H1 (cell line): ENCODE measurements around the gene DERL2. TPM values are rescaled to one million over a fixed set of nuclear protein-coding genes. Genes with fewer than 3 reads are reported as not detected.

Experiments
- CTCF ChIA-PET: fragments of 300-600 bp; sonication (Branson Sonifier 250); formaldehyde crosslinking; loops from one replicate; lab custom pipeline; 2021; ENCODE audit not compliant: partially characterized antibody; lab: Charles Lee
- POLR2A ChIA-PET: fragments of 300-600 bp; sonication (Branson Sonifier 250); formaldehyde crosslinking; loops from one replicate; lab custom pipeline; 2021; ENCODE audit warnings: inconsistent platforms; ENCODE audit not compliant: partially characterized antibody; lab: Charles Lee
- DNase-seq, 2 experiments: peaks; one replicate each; pipeline versions ENCODE4 v3.0.0 to v3.0.0-alpha.2; 2010 to 2022; ENCODE audit warnings: low spot score in 2 of 2, low read depth in 1 of 2, mixed read lengths in 1 of 2
- FAIRE-seq: peaks from 2 replicates; lab custom pipeline; 2011; peaks lifted over from hg19 to GRCh38; lab: Jason Lieb, UNC
- H2AFZ ChIP-seq: 2 replicates; pipeline ENCODE4 v1.8.1; 2012; ENCODE audit warnings: low read length, inconsistent platforms
- H2AK5ac ChIP-seq: 2 replicates; pipeline ENCODE4 v1.6.1; 2013; ENCODE audit warnings: low read depth, low read length
- H2BK120ac ChIP-seq: replicated peaks from 2 replicates; pipeline ENCODE3; 2013; ENCODE audit warnings: low read depth, low read length, inconsistent platforms
- H2BK12ac ChIP-seq: 2 replicates; pipeline ENCODE4 v1.6.1; 2013; ENCODE audit warnings: low read depth, low read length
- H2BK15ac ChIP-seq: 2 replicates; pipeline ENCODE4 v1.6.1; 2013; ENCODE audit warnings: low read length
- H2BK20ac ChIP-seq: 2 replicates; pipeline ENCODE4 v1.6.1; 2013; ENCODE audit warnings: low read length
- H2BK5ac ChIP-seq: 2 replicates; pipeline ENCODE4 v1.6.1; 2013; ENCODE audit warnings: low read depth, low read length
- H3K14ac ChIP-seq: 2 replicates; pipeline ENCODE4 v1.6.1; 2013; ENCODE audit warnings: inconsistent platforms; ENCODE audit not compliant: insufficient read length
- H3K18ac ChIP-seq: 2 replicates; pipeline ENCODE4 v1.6.1; 2013; ENCODE audit warnings: low read length; ENCODE audit errors: extremely low read depth
- H3K23ac ChIP-seq: 2 replicates; pipeline ENCODE4 v1.6.1; 2013; ENCODE audit warnings: inconsistent platforms; ENCODE audit not compliant: insufficient read length
- H3K23me2 ChIP-seq: 2 replicates; pipeline ENCODE4 v1.6.1; 2013; ENCODE audit warnings: low read depth, low read length
- H3K27ac ChIP-seq: 2 replicates; pipeline ENCODE4 v1.6.1; 2011; ENCODE audit warnings: low read depth, low read length, inconsistent platforms
- H3K27me3 ChIP-seq, 4 experiments: replicated peaks in 1 of 4; 1 replicate in 1 of 4; 2 replicates in 3 of 4; pipeline versions ENCODE4 v1.6.1 to v1.8.1; 2011 to 2013; ENCODE audit warnings: low read length in 3 of 4, mild to moderate bottlenecking in 3 of 4, inconsistent platforms in 2 of 4, mixed read lengths in 2 of 4, moderate library complexity in 1 of 4; ENCODE audit not compliant: control insufficient read depth in 3 of 4, insufficient read depth in 3 of 4; ENCODE audit errors: extremely low read depth in 1 of 4
- H3K36me3 ChIP-seq, 4 experiments: 2 replicates each; pipeline versions ENCODE4 v1.6.1 to v1.8.1; 2011 to 2013; ENCODE audit warnings: mild to moderate bottlenecking in 4 of 4, low read length in 3 of 4, moderate library complexity in 2 of 4, control low read depth in 1 of 4, inconsistent platforms in 1 of 4; ENCODE audit not compliant: insufficient read depth in 4 of 4, control insufficient read depth in 2 of 4
- H3K4ac ChIP-seq: replicated peaks from 2 replicates; pipeline ENCODE3; 2013; ENCODE audit warnings: low read length, low read depth, mixed read lengths, inconsistent platforms; ENCODE audit not compliant: insufficient read length
- H3K4me1 ChIP-seq, 4 experiments: replicated peaks in 1 of 4; 1 replicate in 1 of 4; 2 replicates in 3 of 4; pipeline versions ENCODE4 v1.6.1 to v1.8.1; 2011 to 2013; ENCODE audit warnings: low read length in 3 of 4, inconsistent platforms in 2 of 4, mixed read lengths in 1 of 4; ENCODE audit not compliant: insufficient read depth in 4 of 4, control insufficient read depth in 3 of 4
- H3K4me2 ChIP-seq, 2 experiments: 2 replicates each; pipeline versions ENCODE4 v1.6.1 to v1.8.1; 2011 to 2013; ENCODE audit warnings: low read depth in 2 of 2, low read length in 2 of 2, control low read depth in 1 of 2, inconsistent platforms in 1 of 2, mild to moderate bottlenecking in 1 of 2; ENCODE audit not compliant: insufficient read depth in 1 of 2
- H3K4me3 ChIP-seq, 4 experiments: fragments of 200-600, 300-600 bp in 1 of 4; sonication (generic), shearing (Covaris generic), sonication (Bioruptor Twin) in 1 of 4; 2 replicates each; pipeline versions ENCODE4 v1.5.1 to v1.8.1; 2011 to 2016; ENCODE audit warnings: low read length in 4 of 4, low read depth in 3 of 4, control low read depth in 2 of 4, inconsistent platforms in 2 of 4, mild to moderate bottlenecking in 2 of 4, mixed read lengths in 1 of 4, moderate library complexity in 1 of 4; ENCODE audit not compliant: insufficient read depth in 2 of 4; ENCODE audit errors: extremely low read depth in 1 of 4
- H3K56ac ChIP-seq: replicated peaks from 2 replicates; pipeline ENCODE3; 2013; ENCODE audit warnings: low read depth, mild to moderate bottlenecking, mixed read lengths, low read length, inconsistent platforms; ENCODE audit not compliant: insufficient read length
- H3K79me1 ChIP-seq: 2 replicates; pipeline ENCODE4 v1.6.1; 2013; ENCODE audit warnings: low read depth, low read length, control low read depth
- H3K79me2 ChIP-seq, 2 experiments: 2 replicates each; pipeline versions ENCODE4 v1.6.1 to v1.8.1; 2012 to 2013; ENCODE audit warnings: low read length in 2 of 2, mild to moderate bottlenecking in 2 of 2, inconsistent platforms in 1 of 2; ENCODE audit not compliant: insufficient read depth in 2 of 2, control insufficient read depth in 1 of 2
- H3K9ac ChIP-seq, 4 experiments: replicated peaks in 1 of 4; 1 replicate in 1 of 4; 2 replicates in 3 of 4; pipeline versions ENCODE4 v1.6.1 to v1.8.1; 2011 to 2013; ENCODE audit warnings: low read depth in 3 of 4, low read length in 3 of 4, control low read depth in 2 of 4, mild to moderate bottlenecking in 2 of 4, moderate library complexity in 2 of 4, inconsistent platforms in 1 of 4; ENCODE audit errors: extremely low read depth in 1 of 4
- H3K9me3 ChIP-seq, 2 experiments: 2 replicates each; pipeline versions ENCODE4 v1.6.1 to v1.8.1; 2012 to 2013; ENCODE audit warnings: mild to moderate bottlenecking in 2 of 2, moderate library complexity in 2 of 2, control low read depth in 1 of 2, inconsistent platforms in 1 of 2, low read depth in 1 of 2, low read length in 1 of 2, mixed read lengths in 1 of 2; ENCODE audit not compliant: insufficient read depth in 2 of 2
- H4K20me1 ChIP-seq, 2 experiments: replicated peaks in 1 of 2; 2 replicates each; pipeline versions ENCODE3 to v1.8.1; 2011 to 2013; ENCODE audit warnings: inconsistent platforms in 2 of 2, low read length in 2 of 2, mild to moderate bottlenecking in 1 of 2; ENCODE audit not compliant: insufficient read depth in 2 of 2, control insufficient read depth in 1 of 2
- H4K5ac ChIP-seq: 2 replicates; pipeline ENCODE4 v1.6.1; 2013; ENCODE audit warnings: low read length, low read depth, mixed read lengths, inconsistent platforms; ENCODE audit not compliant: insufficient read length
- H4K8ac ChIP-seq: 2 replicates; pipeline ENCODE4 v1.8.0; 2013; ENCODE audit warnings: mild to moderate bottlenecking, moderate library complexity, low read length, inconsistent platforms; ENCODE audit not compliant: insufficient read depth; ENCODE audit errors: extremely low read depth
- H4K91ac ChIP-seq: replicated peaks from 2 replicates; pipeline ENCODE3; 2013; ENCODE audit warnings: low read length, mixed read lengths, inconsistent platforms; ENCODE audit not compliant: insufficient read length
- BCL11A ChIP-seq, 2 experiments: IDR thresholded peaks; one replicate each; pipeline ENCODE4 v1.6.1; 2011; ENCODE audit warnings: low read depth in 2 of 2, low read length in 2 of 2, mild to moderate bottlenecking in 2 of 2
- CBX5 ChIP-seq: fragments of 300-800, 300-1000 bp; sonication (generic); IDR thresholded peaks from 2 replicates; pipeline ENCODE4 v1.7.1; 2016; ENCODE audit warnings: antibody characterized with exemption, low read length, low read depth
- EP300 ChIP-seq, 2 experiments: IDR thresholded peaks; 1 replicate in 1 of 2; 2 replicates in 1 of 2; pipeline ENCODE4 v1.6.1; 2011 to 2012; ENCODE audit warnings: low read depth in 2 of 2, low read length in 2 of 2, mild to moderate bottlenecking in 2 of 2, borderline replicate concordance in 1 of 2, inconsistent platforms in 1 of 2, moderate library complexity in 1 of 2
- FOSL1 ChIP-seq: IDR thresholded peaks from 2 replicates; pipeline ENCODE4 v1.6.1; 2011; ENCODE audit warnings: mild to moderate bottlenecking, low read depth, low read length, moderate library complexity; ENCODE audit not compliant: insufficient read depth
- JUND ChIP-seq: IDR thresholded peaks from 2 replicates; pipeline ENCODE4 v1.6.1; 2011; ENCODE audit warnings: mild to moderate bottlenecking, improper control_type of control experiment, low read length
- POLR2AphosphoS5 ChIP-seq: IDR thresholded peaks from 2 replicates; pipeline ENCODE4 v1.6.1; 2011; ENCODE audit warnings: low read depth, low read length
- RFX5 ChIP-seq: IDR thresholded peaks from 2 replicates; pipeline ENCODE4 v1.6.1; 2011; ENCODE audit warnings: low read depth, low read length, improper control_type of control experiment, borderline replicate concordance
- SP4 ChIP-seq: IDR thresholded peaks from 2 replicates; pipeline ENCODE4 v1.6.1; 2012; ENCODE audit warnings: low read length, inconsistent platforms
- TAF1 ChIP-seq: IDR thresholded peaks from 2 replicates; pipeline ENCODE4 v1.6.1; 2011; ENCODE audit warnings: mild to moderate bottlenecking, low read depth, low read length
- WGBS, 2 experiments: shearing (Covaris generic) in 1 of 2; methylation state at CpG; one replicate each; pipeline versions ENCODE4 v1.1.6 to v1.1.7; 2013 to 2015; ENCODE audit warnings: low lambda C conversion rate in 2 of 2, mixed read lengths in 2 of 2, inconsistent platforms in 1 of 2, low coverage in 1 of 2, missing lambda C conversion rate in 1 of 2; ENCODE audit not compliant: insufficient replicate concordance in 2 of 2, insufficient coverage in 1 of 2, insufficient read length in 1 of 2; ENCODE audit errors: extremely low coverage in 1 of 2, missing lambda C conversion rate in 1 of 2; 5-methylcytosine and 5-hydroxymethylcytosine counted together
- polyA plus RNA-seq, 7 experiments: library from polyadenylated mRNA; depleted of rRNA in 3 of 7; stranded (reverse) in 5 of 7; unstranded in 2 of 7; fragments of >200 nt in 5 of 7; fragments of 200-250 nt in 2 of 7; gene quantifications; 1 replicate in 5 of 7; 2 replicates in 1 of 7; 4 replicates in 1 of 7; pipeline versions ENCODE4 v1.2.1 to v1.2.3, GENCODE V29; 2011 to 2013; ENCODE audit warnings: missing spikeins in 2 of 7, mixed read lengths in 2 of 7
- total RNA-seq: library from RNA; stranded (reverse); fragmentation: NEBNext Ultra II Directional; extraction: Animal tissue kit (Norgen Biotek cat#: 25700); gene quantifications from 2 replicates; pipeline ENCODE4 v1.2.1, GENCODE V29; 2021

Gene DERL2
- total and polyA plus RNA-seq, 2 of the 8 experiments (the other 6 are each of a cell fraction or from before 2014, with no cell fraction given), result 55.3 to 58.4 TPM

- Histone ChIP-seq H2BK12ac (peak overlapping the region; percentile 30; the same call in 1 of the 2 replicates), H2AFZ (no peak overlapping the region; the same call in 1 of the 2 replicates), H4K91ac (no peak overlapping the region), H3K36me3 (peaks cover 0 to 7% (median 4%) of the 10 kb centered on the region in 4 experiments; a peak in 4 of 8 replicates), H2BK120ac (no peak overlapping the region), H3K9ac (peak overlapping the region; percentile 86 to 95 (median 90)), H3K27me3 (no peaks in the 10 kb centered on the region), H3K23ac (no peak overlapping the region), H3K4me1 (peaks cover 0 to 9% (median 6%) of the 10 kb centered on the region in 4 experiments; a peak in 3 of 7 replicates), H2BK20ac (no peak overlapping the region), H2AK5ac (peak overlapping the region; percentile 91; the same call in 1 of the 2 replicates), H3K14ac (no peak overlapping the region), H3K9me3 (no peaks in the 10 kb centered on the region), H3K23me2 (peaks cover 2% of the 10 kb centered on the region; the same call in 1 of the 2 replicates), H2BK15ac (0 out of 2 replicates have a peak overlapping the region, but pooled peaks have one; percentile 25), H3K4ac (no peak overlapping the region), H4K8ac (no peak overlapping the region), H3K4me3 (peak overlapping the region; percentile 98 to 100 (median 98)), H2BK5ac (peak overlapping the region; percentile 69; the same call in 1 of the 2 replicates), H3K56ac (peak overlapping the region; percentile 13), H3K79me1 (peaks cover 3% of the 10 kb centered on the region; the same call in 1 of the 2 replicates), H4K5ac (no peak overlapping the region), H3K18ac (no peak overlapping the region; the same call in 1 of the 2 replicates), H3K27ac (peak overlapping the region; percentile 70), H3K79me2 (peaks cover 46 to 56% of the 10 kb centered on the region in 2 experiments), H3K4me2 (peak overlapping the region; percentile 89 to 91), H4K20me1 (peaks cover 12 to 18% of the 10 kb centered on the region in 2 experiments)
- 1% methylated on average over 17 of the region's 17 CpGs; no CpG with 5 or more reads in 1 of the 2 experiments for WGBS, 2 experiments
- FAIRE-seq, result no peak
- ChIA-PET CTCF (interaction anchor here (0.6 to 1.2 kb wide), 3 partner anchors 17 to 963 kb away, joined by 3 to 4 read pairs (median 4); partner anchors contain the start of gene C1QBP), POLR2A (interaction anchor here (0.8 to 4.9 kb wide), 12 partner anchors 9 to 972 kb away, joined by 3 to 91 read pairs (median 5); partner anchors contain the start of genes C1QBP, DERL2, MIS12 and NUP88)
- no peak for DNase-seq
- no peak for TF ChIP-seq CBX5
- TF ChIP-seq BCL11A (IDR thresholded peaks at IDR 0.05; ENCODE audit: low read depth in 2 of 2, low read length in 2 of 2), result no peak
- no peak for TF ChIP-seq POLR2AphosphoS5
- no peak for TF ChIP-seq TAF1
- no peak for TF ChIP-seq JUND
- no peak for TF ChIP-seq EP300 (IDR thresholded peaks at IDR 0.05; ENCODE audit: borderline replicate concordance in 1 of 2, low read depth in 2 of 2, low read length in 2 of 2)
- TF ChIP-seq SP4, result no peak
- TF ChIP-seq FOSL1, result no peak
- TF ChIP-seq RFX5, result no peak
These were observed 17.9 kb downstream of the DERL2 start for GRCh38 chr17:5468075-5468473.
